Mesothelial cell of epicardium (in vitro differentiated cells): ENCODE data around the gene PBX2. TPM values are rescaled to one million over a fixed set of nuclear protein-coding genes. Genes with fewer than 3 reads are reported as not detected.

Experiments
- DNase-seq, 2 experiments: peaks; one replicate each; pipeline ENCODE4 v3.0.0; 2021; ENCODE audit warnings: low spot score in 2 of 2; ENCODE audit not compliant: unreplicated experiment in 2 of 2
- H3K27ac Mint-ChIP-seq: 2 replicates; pipeline ENCODE4 v1.8.0; 2021; ENCODE audit warnings: mixed read lengths
- H3K27me3 Mint-ChIP-seq: 2 replicates; pipeline ENCODE4 v1.8.0; 2021; ENCODE audit warnings: low read depth, mixed read lengths
- H3K36me3 Mint-ChIP-seq: 2 replicates; pipeline ENCODE4 v1.8.0; 2021; ENCODE audit warnings: mixed read lengths
- H3K4me1 Mint-ChIP-seq: 2 replicates; pipeline ENCODE4 v1.8.0; 2021; ENCODE audit warnings: mixed read lengths
- H3K4me3 Mint-ChIP-seq: 2 replicates; pipeline ENCODE4 v1.8.0; 2021; ENCODE audit warnings: mild to moderate bottlenecking, moderate library complexity, mixed read lengths
- H3K9me3 Mint-ChIP-seq: 2 replicates; pipeline ENCODE4 v1.8.0; 2021; ENCODE audit warnings: mixed read lengths
- CTCF ChIP-seq: fragments of 200-600 bp; sonication (generic); IDR thresholded peaks from one replicate; pipeline ENCODE4 v1.5.0; 2021; ENCODE audit warnings: antibody characterized with exemption; ENCODE audit not compliant: unreplicated experiment
- total RNA-seq: library from RNA; stranded (reverse); gene quantifications from 3 replicates; pipeline ENCODE4 v1.2.1, GENCODE V29; 2021

Gene PBX2
- total RNA-seq, 1 donor from 2014 or later, result 236 TPM

GRCh38 chr6:32163559-32164258 is 26.3 kb downstream of the PBX2 start:
- Mint-ChIP-seq H3K4me3 (no peak overlapping the region), H3K27ac (no peak overlapping the region), H3K9me3 (no peaks in the 10 kb centered on the region), H3K4me1 (peaks cover 1% of the 10 kb centered on the region), H3K27me3 (no peaks in the 10 kb centered on the region), H3K36me3 (peaks cover 34% of the 10 kb centered on the region)
- TF ChIP-seq CTCF, result no peak
- DNase-seq, result no peak

- peaks cover 19% of the 10 kb centered on the region for H3K4me1 Mint-ChIP-seq
- no peak for TF ChIP-seq CTCF
- H3K9me3 Mint-ChIP-seq, result no peaks in the 10 kb centered on the region
- no peaks in the 10 kb centered on the region for H3K27me3 Mint-ChIP-seq
- DNase-seq, result no peak
- H3K27ac Mint-ChIP-seq, result no peak overlapping the region
- H3K36me3 Mint-ChIP-seq, result peaks cover 24% of the 10 kb centered on the region
- no peak overlapping the region for H3K4me3 Mint-ChIP-seq
Measured at GRCh38 chr6:32158052-32158451, 31.9 kb downstream of the PBX2 start.

- DNase-seq, result no peak
- Mint-ChIP-seq H3K27ac (no peak overlapping the region), H3K9me3 (no peaks in the 10 kb centered on the region), H3K4me3 (no peak overlapping the region), H3K36me3 (peaks cover 19% of the 10 kb centered on the region), H3K27me3 (no peaks in the 10 kb centered on the region), H3K4me1 (peaks cover 30% of the 10 kb centered on the region)
- no peak for TF ChIP-seq CTCF
Measured at GRCh38 chr6:32156891-32157290, 33.1 kb downstream of the PBX2 start.

GRCh38 chr6:32154514-32155161 is 35.4 kb downstream of the PBX2 start:
- H3K27ac Mint-ChIP-seq, result peak overlapping the region; percentile 99
- TF ChIP-seq CTCF, result peak; percentile 45
- DNase-seq, result peak in 1 of 2 experiments; percentile 70
- peaks cover 5% of the 10 kb centered on the region for H3K27me3 Mint-ChIP-seq
- no peaks in the 10 kb centered on the region for H3K9me3 Mint-ChIP-seq
- peaks cover 42% of the 10 kb centered on the region for H3K4me1 Mint-ChIP-seq
- H3K36me3 Mint-ChIP-seq, result peaks cover 17% of the 10 kb centered on the region
- peak overlapping the region; percentile 99 for H3K4me3 Mint-ChIP-seq

GRCh38 chr6:32153564-32154513 is 36.2 kb downstream of the PBX2 start, which contains the start of gene PPT2:
Gene PPT2, plus strand, starts transcription at chr6:32154141. Its CDS starts 454 bp downstream, at chr6:32154595.
- DNase-seq, result peak; percentile 69 to 82
- no peaks in the 10 kb centered on the region for H3K9me3 Mint-ChIP-seq
- peaks cover 14% of the 10 kb centered on the region for H3K36me3 Mint-ChIP-seq

More at GRCh38 chr6:32153564-32154513, 36.2 kb downstream of the PBX2 start, which contains the start of gene PPT2:
- Mint-ChIP-seq H3K4me3 (peak within 1 kb of the TSS; percentile 99), H3K4me1 (peaks cover 42% of the 10 kb centered on the region), H3K27me3 (peaks cover 5% of the 10 kb centered on the region), H3K27ac (peak within 1 kb of the TSS; percentile 99)
- TF ChIP-seq CTCF, result no peak
